Bronchial epithelial cell (primary cell): ENCODE data around the gene OR6B3. TPM values are rescaled to one million over a fixed set of nuclear protein-coding genes. Genes with fewer than 3 reads are reported as not detected.

ENCODE experiments used
- DNase-seq: peaks from one replicate; pipeline ENCODE4 v3.0.0-alpha.2; 2010; ENCODE audit warnings: low read depth
- FAIRE-seq: peaks from 2 replicates; lab custom pipeline; 2011; peaks lifted over from hg19 to GRCh38; lab: Jason Lieb, UNC
- H3K27me3 ChIP-seq: 2 replicates; pipeline ENCODE4 v1.5.1; 2011; ENCODE audit warnings: low read length; ENCODE audit not compliant: control insufficient read depth, insufficient read depth
- H3K36me3 ChIP-seq: 2 replicates; pipeline ENCODE4 v1.5.1; 2011; ENCODE audit warnings: low read length; ENCODE audit not compliant: control insufficient read depth, insufficient read depth
- H3K4me3 ChIP-seq: 2 replicates; pipeline ENCODE4 v1.5.1; 2011; ENCODE audit warnings: mild to moderate bottlenecking, low read depth, low read length, control low read depth
- CTCF ChIP-seq: IDR thresholded peaks from 2 replicates; pipeline ENCODE4 v1.5.1; 2011; ENCODE audit warnings: mild to moderate bottlenecking, moderate library complexity, low read length, control low read depth, inconsistent platforms; ENCODE audit not compliant: insufficient read depth, severe bottlenecking
- total RNA-seq: library from RNA; depleted of rRNA; stranded (reverse); fragments of >200 nt; gene quantifications from 2 replicates; pipeline ENCODE4 v1.2.1, GENCODE V29; 2014

OR6B3 gene
- total RNA-seq, 1 donor from 2014 or later, result not detected

GRCh38 chr2:240066489-240066888 is 13.2 kb upstream of the OR6B3 start:
- H3K27me3 ChIP-seq, result no peaks in the 10 kb centered on the region
- FAIRE-seq (no peak), DNase-seq (no peak)
- H3K36me3 ChIP-seq, result no peaks in the 10 kb centered on the region
- H3K4me3 ChIP-seq, result no peak overlapping the region
- TF ChIP-seq CTCF, result no peak

GRCh38 chr2:240064898-240065297 is 11.6 kb upstream of the OR6B3 start:
- no peak for TF ChIP-seq CTCF
- Histone ChIP-seq H3K27me3 (no peaks in the 10 kb centered on the region), H3K4me3 (no peak overlapping the region), H3K36me3 (no peaks in the 10 kb centered on the region)
- no peak for DNase-seq
- no peak for FAIRE-seq

GRCh38 chr2:240060977-240061591 is 7.8 kb upstream of the OR6B3 start:
- TF ChIP-seq CTCF, result peak; percentile 50
- peak; percentile 63 for DNase-seq
- FAIRE-seq, result peak; percentile 91
- no peaks in the 10 kb centered on the region for H3K36me3 ChIP-seq
- no peaks in the 10 kb centered on the region for H3K27me3 ChIP-seq
- H3K4me3 ChIP-seq, result no peak overlapping the region

GRCh38 chr2:240056678-240057077 is 3.4 kb upstream of the OR6B3 start:
- TF ChIP-seq CTCF, result no peak
- FAIRE-seq (no peak), DNase-seq (no peak)
- Histone ChIP-seq H3K4me3 (no peak overlapping the region), H3K27me3 (peaks cover 6% of the 10 kb centered on the region), H3K36me3 (no peaks in the 10 kb centered on the region)

GRCh38 chr2:240055177-240055917 is 2.0 kb upstream of the OR6B3 start:
- TF ChIP-seq CTCF, result no peak
- Histone ChIP-seq H3K36me3 (no peaks in the 10 kb centered on the region), H3K4me3 (no peak overlapping the region), H3K27me3 (peaks cover 6% of the 10 kb centered on the region)
- DNase-seq (no peak), FAIRE-seq (no peak)

GRCh38 chr2:240052524-240052923 is 797 bp downstream of the OR6B3 start:
- TF ChIP-seq CTCF, result no peak
- DNase-seq (no peak), FAIRE-seq (no peak)
- Histone ChIP-seq H3K4me3 (no peak overlapping the region), H3K27me3 (peaks cover 6% of the 10 kb centered on the region), H3K36me3 (no peaks in the 10 kb centered on the region)
